SK-N-SH (cell line): ENCODE results near the gene PCNT. TPM values are rescaled to one million over a fixed set of nuclear protein-coding genes. Genes with fewer than 3 reads are reported as not detected.

Experiments
- CTCF ChIA-PET: fragments of 300-600, 350-600 bp; formaldehyde crosslinking; extraction: SDS; loops from one replicate; lab custom pipeline; 2021; lab: Yijun Ruan, JAX
- POLR2A ChIA-PET: fragments of 350-600 bp; sonication (Branson Sonifier 250); formaldehyde crosslinking; extraction: SDS; loops from one replicate; lab custom pipeline; 2020; ENCODE audit warnings: antibody characterized with exemption, inconsistent platforms; lab: Yijun Ruan, JAX
- DNase-seq: peaks from one replicate; pipeline ENCODE4 v3.0.0; 2012
- H2AFZ ChIP-seq: fragments of 200-600 bp; sonication (generic); 2 replicates; pipeline ENCODE4 v1.8.1; 2016; ENCODE audit warnings: antibody characterized with exemption, mild to moderate bottlenecking, low read depth
- H3F3A ChIP-seq: fragments of 200-600 bp; sonication (generic); replicated peaks from 2 replicates; pipeline ENCODE3; 2016; ENCODE audit warnings: antibody characterized with exemption, mild to moderate bottlenecking; ENCODE audit not compliant: insufficient read depth
- H3K27ac ChIP-seq, 2 experiments: fragments of 200-500 bp in 1 of 2; fragments of 200-600 bp in 1 of 2; sonication (Bioruptor generic) in 1 of 2; sonication (generic), shearing (Covaris generic) in 1 of 2; 2 replicates each; pipeline versions ENCODE4 v1.5.1 to v1.6.1; 2014 to 2016; ENCODE audit warnings: low read depth in 2 of 2, inconsistent platforms in 1 of 2, low read length in 1 of 2, mild to moderate bottlenecking in 1 of 2, mixed read lengths in 1 of 2
- H3K27me3 ChIP-seq: fragments of 200-600 bp; sonication (generic), shearing (Covaris generic); 2 replicates; pipeline ENCODE4 v1.6.1; 2016; ENCODE audit warnings: mixed run types; ENCODE audit not compliant: insufficient read depth
- H3K36me3 ChIP-seq, 2 experiments: fragments of 200-500 bp in 1 of 2; fragments of 200-600 bp in 1 of 2; sonication (Bioruptor generic) in 1 of 2; sonication (generic) in 1 of 2; replicated peaks in 1 of 2; 2 replicates each; pipeline versions ENCODE3 to v1.5.1; 2014 to 2016; ENCODE audit warnings: low read length in 1 of 2, mild to moderate bottlenecking in 1 of 2; ENCODE audit not compliant: insufficient read depth in 2 of 2, control insufficient read depth in 1 of 2
- H3K4me1 ChIP-seq, 2 experiments: fragments of 200-500 bp in 1 of 2; fragments of 200-600 bp in 1 of 2; sonication (Bioruptor generic) in 1 of 2; sonication (generic), shearing (Covaris generic) in 1 of 2; 2 replicates each; pipeline versions ENCODE4 v1.5.1 to v1.6.1; 2014 to 2016; ENCODE audit warnings: low read depth in 1 of 2, low read length in 1 of 2, mixed run types in 1 of 2; ENCODE audit not compliant: insufficient read depth in 2 of 2, control insufficient read depth in 1 of 2
- H3K4me2 ChIP-seq: fragments of 200-600 bp; sonication (generic), shearing (Covaris generic); 2 replicates; pipeline ENCODE4 v1.6.1; 2017; ENCODE audit warnings: mixed run types
- H3K4me3 ChIP-seq, 2 experiments: fragments of 200-500 bp in 1 of 2; fragments of 200-600 bp in 1 of 2; sonication (Bioruptor generic) in 1 of 2; sonication (generic), shearing (Covaris generic) in 1 of 2; 2 replicates each; pipeline versions ENCODE4 v1.5.1 to v1.8.1; 2014 to 2016; ENCODE audit warnings: low read depth in 2 of 2, inconsistent platforms in 1 of 2, low read length in 1 of 2, mild to moderate bottlenecking in 1 of 2, mixed read lengths in 1 of 2, moderate library complexity in 1 of 2
- H3K79me2 ChIP-seq: fragments of 200-600 bp; sonication (generic); 2 replicates; pipeline ENCODE4 v1.8.1; 2017; ENCODE audit warnings: mild to moderate bottlenecking; ENCODE audit not compliant: insufficient read depth
- H3K9ac ChIP-seq: fragments of 200-600 bp; sonication (generic); 2 replicates; pipeline ENCODE4 v1.6.1; 2017; ENCODE audit warnings: mixed run types
- H3K9me2 ChIP-seq: fragments of 200-600 bp; sonication (generic); 2 replicates; pipeline ENCODE4 v1.6.1; 2017; ENCODE audit warnings: mixed run types
- H3K9me3 ChIP-seq: fragments of 200-600 bp; sonication (generic); 2 replicates; pipeline ENCODE4 v1.6.1; 2017; ENCODE audit warnings: mixed run types, mild to moderate bottlenecking, moderate library complexity
- H4K20me1 ChIP-seq: fragments of 200-600 bp; sonication (generic); 2 replicates; pipeline ENCODE4 v1.6.1; 2017; ENCODE audit warnings: mild to moderate bottlenecking, mixed run types; ENCODE audit not compliant: insufficient read depth
- CHD2 ChIP-seq: fragments of 150-350 bp; IDR thresholded peaks from 2 replicates; pipeline ENCODE4 v1.6.1; 2018; ENCODE audit warnings: low read length; ENCODE audit not compliant: partially characterized antibody
- EP300 ChIP-seq, 2 experiments: IDR thresholded peaks; 2 replicates each; pipeline versions ENCODE4 v1.4.0 to v1.6.1; 2012; ENCODE audit warnings: borderline replicate concordance in 1 of 2, low read depth in 1 of 2, low read length in 1 of 2
- GATA2 ChIP-seq: sonication (generic); formaldehyde crosslinking; IDR thresholded peaks from 2 replicates; pipeline ENCODE4 v1.5.0; 2020; ENCODE audit warnings: mild to moderate bottlenecking, missing genetic modification reagents
- JUND ChIP-seq: IDR thresholded peaks from 2 replicates; pipeline ENCODE4 v1.4.0; 2012
- MAX ChIP-seq: IDR thresholded peaks from 2 replicates; pipeline ENCODE4 v1.4.0; 2012; ENCODE audit warnings: low read depth
- NFIC ChIP-seq: IDR thresholded peaks from 2 replicates; pipeline ENCODE4 v1.4.0; 2012; ENCODE audit warnings: borderline replicate concordance
- NRF1 ChIP-seq: IDR thresholded peaks from 2 replicates; pipeline ENCODE4 v1.6.1; 2012; ENCODE audit warnings: low read depth, mild to moderate bottlenecking, low read length
- RCOR1 ChIP-seq: fragments of 150-350 bp; IDR thresholded peaks from 2 replicates; pipeline ENCODE4 v1.6.1; 2017; ENCODE audit warnings: antibody characterized with exemption, low read length
- REST ChIP-seq: IDR thresholded peaks from 2 replicates; pipeline ENCODE4 v1.6.1; 2012; ENCODE audit warnings: mild to moderate bottlenecking, low read depth, low read length, moderate library complexity
- RXRA ChIP-seq: IDR thresholded peaks from 2 replicates; pipeline ENCODE4 v1.4.0; 2012; ENCODE audit warnings: low read depth, mild to moderate bottlenecking, borderline replicate concordance
- SIN3A ChIP-seq: IDR thresholded peaks from 2 replicates; pipeline ENCODE4 v1.6.1; 2012; ENCODE audit warnings: low read depth, mild to moderate bottlenecking, low read length, moderate library complexity, borderline replicate concordance
- SMC3 ChIP-seq: IDR thresholded peaks from 2 replicates; pipeline ENCODE4 v1.6.1; 2012; ENCODE audit warnings: low read depth, low read length, improper control_type of control experiment
- TEAD4 ChIP-seq: IDR thresholded peaks from 2 replicates; pipeline ENCODE4 v1.4.0; 2012; ENCODE audit warnings: mild to moderate bottlenecking, borderline replicate concordance; ENCODE audit not compliant: insufficient read depth
- USF1 ChIP-seq: IDR thresholded peaks from 2 replicates; pipeline ENCODE4 v1.4.0; 2012; ENCODE audit warnings: low read depth, borderline replicate concordance
- YY1 ChIP-seq: IDR thresholded peaks from 2 replicates; pipeline ENCODE4 v1.4.0; 2012; ENCODE audit warnings: low read depth, mild to moderate bottlenecking
- ZBTB33 ChIP-seq: IDR thresholded peaks from 2 replicates; pipeline ENCODE4 v1.4.0; 2012; ENCODE audit warnings: low read depth, borderline replicate concordance
- WGBS: methylation state at CpG from one replicate; pipeline ENCODE4 v1.1.6; 2017; ENCODE audit warnings: low lambda C conversion rate; 5-methylcytosine and 5-hydroxymethylcytosine counted together
- polyA plus RNA-seq, 3 experiments: library from polyadenylated mRNA; depleted of rRNA; stranded (reverse); fragments of >200 nt; gene quantifications; 2 replicates each; pipeline ENCODE4 v1.2.3, GENCODE V29; 2012

Gene PCNT
- polyA plus RNA-seq, 1 of the 3 experiments (the other 2 are of a cell fraction) = 15.7 TPM

- TF ChIP-seq JUND = no peak
- no peak for TF ChIP-seq SIN3A
- no peak for TF ChIP-seq YY1
- TF ChIP-seq, all 33 proteins: peak for 0
Observed at GRCh38 chr21:46425041-46425440, 101.1 kb downstream of the PCNT start.

GRCh38 chr21:46425571-46425970 lies 101.6 kb downstream of the PCNT start:
- Histone ChIP-seq H3K9ac (no peak overlapping the region), H3K79me2 (no peaks in the 10 kb centered on the region), H3K4me1 (no peaks in the 10 kb centered on the region), H2AFZ (no peak overlapping the region), H3K9me2 (no peaks in the 10 kb centered on the region), H3K36me3 (peaks cover 0 to 54% of the 10 kb centered on the region in 2 experiments), H3K27ac (no peak overlapping the region), H3K4me2 (no peak overlapping the region), H3K9me3 (no peaks in the 10 kb centered on the region), H3K27me3 (no peaks in the 10 kb centered on the region), H3F3A (no peaks in the 10 kb centered on the region), H3K4me3 (no peak overlapping the region), H4K20me1 (no peaks in the 10 kb centered on the region)
- TF ChIP-seq USF1 (no peak), RXRA (no peak), NFIC (no peak), RCOR1 (no peak), CHD2 (no peak), MAX (no peak), TEAD4 (no peak), ZBTB33 (no peak), EP300 (IDR thresholded peaks at IDR 0.05; ENCODE audit: borderline replicate concordance in 1 of 2, low read depth in 1 of 2, low read length in 1 of 2) (no peak), GATA2 (CRISPR knock-in tag) (no peak), JUND (no peak), NRF1 (no peak), SMC3 (no peak), SIN3A (no peak), REST (no peak)
- ChIA-PET CTCF (no interaction called here), POLR2A (no interaction called here)
- 95% methylated on average over 17 of the region's 23 CpGs for WGBS
- no peak for DNase-seq

More at GRCh38 chr21:46425041-46425440, 101.1 kb downstream of the PCNT start:
- H2AFZ ChIP-seq = no peak overlapping the region
- no peaks in the 10 kb centered on the region for H3K27me3 ChIP-seq
- no peak overlapping the region for H3K27ac ChIP-seq
- H3K9me2 ChIP-seq = no peaks in the 10 kb centered on the region
- H3K79me2 ChIP-seq = no peaks in the 10 kb centered on the region
- H3K36me3 ChIP-seq = peaks cover 0 to 53% of the 10 kb centered on the region in 2 experiments
- no peaks in the 10 kb centered on the region for H4K20me1 ChIP-seq
- WGBS = 98% methylated on average over 19 of the region's 19 CpGs
- no peaks in the 10 kb centered on the region for H3K9me3 ChIP-seq
- no peak overlapping the region for H3K4me3 ChIP-seq
- H3F3A ChIP-seq = no peaks in the 10 kb centered on the region
- POLR2A ChIA-PET = no interaction called here
- CTCF ChIA-PET = no interaction called here
- no peak overlapping the region for H3K9ac ChIP-seq
- H3K4me1 ChIP-seq = no peaks in the 10 kb centered on the region
- no peak for DNase-seq
- H3K4me2 ChIP-seq = no peak overlapping the region
